GM19467 (cell line): Measurements from ENCODE around the gene PTPN18.
A peak's percentile ranks its signal among the peaks of the same experiment; 100 is the strongest.

Experiments used
- ATAC-seq: cut with Tn5 transposase; IDR thresholded peaks from one replicate; pipeline ENCODE4 v1.9.1; 2021; ENCODE audit warnings: mild to moderate bottlenecking, moderate library complexity; ENCODE audit not compliant: unreplicated experiment

PTPN18 gene

GRCh38 chr2:130363479-130363878, 7.6 kb downstream of the PTPN18 start:
- ATAC-seq, result no peak

DNA sequence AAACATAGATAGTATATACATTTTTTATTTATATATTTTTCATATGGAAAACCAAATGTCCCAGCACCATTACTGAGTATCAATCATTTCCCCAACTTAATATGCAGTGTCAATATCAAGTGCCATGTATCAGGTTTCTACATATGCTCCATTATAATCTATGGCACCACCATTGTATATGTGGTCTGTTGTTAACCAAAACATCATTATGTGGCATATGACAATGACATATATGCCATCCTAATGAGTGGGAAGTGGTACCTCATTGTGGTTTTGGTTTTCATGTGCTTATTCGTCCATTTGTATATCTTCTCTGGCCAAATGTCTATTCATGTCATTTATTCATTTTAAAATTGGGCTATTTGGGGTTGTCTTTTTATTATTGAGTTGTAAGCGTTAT, 9.2 kb downstream of the PTPN18 start:
- no peak for ATAC-seq

- ATAC-seq, result no peak
Measured at GRCh38 chr2:130365963-130366362, 10.1 kb downstream of the PTPN18 start.

GRCh38 chr2:130366720-130367119, 10.9 kb downstream of the PTPN18 start:
- no peak for ATAC-seq

- no peak for ATAC-seq
Measured at GRCh38 chr2:130368786-130369185, 12.9 kb downstream of the PTPN18 start.

DNA sequence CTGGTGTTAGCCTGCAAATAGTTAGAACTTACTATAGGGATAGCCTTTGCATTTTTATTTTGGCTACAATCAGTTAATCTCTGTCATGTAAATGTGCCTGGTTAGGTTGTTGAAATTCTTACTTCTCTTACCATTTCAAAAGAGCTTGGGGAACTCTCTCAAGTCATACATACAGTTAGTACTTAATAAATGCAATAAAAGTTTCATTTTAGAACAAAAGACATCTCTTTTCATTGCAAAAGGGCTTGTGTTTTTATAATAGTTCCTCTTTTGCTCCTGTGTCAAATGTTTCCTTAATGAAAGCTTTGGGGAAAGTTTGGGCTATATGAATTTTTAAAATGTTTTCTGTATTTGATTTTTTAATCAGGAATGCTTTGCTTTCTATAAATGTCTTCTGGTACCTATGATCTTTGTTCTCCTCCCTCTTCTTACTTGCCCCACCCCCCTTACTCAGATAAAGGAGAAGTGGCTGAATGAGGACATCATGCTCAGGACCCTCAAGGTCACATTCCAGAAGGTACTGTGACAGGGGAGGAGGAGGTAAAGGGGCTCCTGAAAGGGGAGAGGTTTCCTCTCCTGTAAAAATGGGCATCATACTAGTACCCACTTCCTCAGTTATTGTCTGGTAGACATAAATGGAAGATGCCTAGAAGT, 13.6 kb downstream of the PTPN18 start:
- ATAC-seq, result no peak

- ATAC-seq, result no peak
Measured at GRCh38 chr2:130369965-130370341, 14.1 kb downstream of the PTPN18 start.

DNA sequence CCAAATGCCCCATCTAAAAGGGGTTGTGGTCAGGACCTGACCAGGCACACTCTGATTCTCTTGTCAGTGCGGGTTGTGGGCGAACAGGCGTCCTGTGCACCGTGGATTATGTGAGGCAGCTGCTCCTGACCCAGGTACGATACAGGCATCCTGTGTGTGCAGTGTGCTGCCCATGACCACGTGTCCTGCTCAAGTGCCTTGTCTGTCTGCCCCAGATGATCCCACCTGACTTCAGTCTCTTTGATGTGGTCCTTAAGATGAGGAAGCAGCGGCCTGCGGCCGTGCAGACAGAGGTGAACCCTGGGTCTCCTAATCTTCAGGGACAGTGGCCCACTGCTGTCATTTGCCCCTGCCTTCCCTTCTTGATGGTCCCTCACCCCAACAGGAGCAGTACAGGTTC, 14.6 kb downstream of the PTPN18 start:
- no peak for ATAC-seq

DNA sequence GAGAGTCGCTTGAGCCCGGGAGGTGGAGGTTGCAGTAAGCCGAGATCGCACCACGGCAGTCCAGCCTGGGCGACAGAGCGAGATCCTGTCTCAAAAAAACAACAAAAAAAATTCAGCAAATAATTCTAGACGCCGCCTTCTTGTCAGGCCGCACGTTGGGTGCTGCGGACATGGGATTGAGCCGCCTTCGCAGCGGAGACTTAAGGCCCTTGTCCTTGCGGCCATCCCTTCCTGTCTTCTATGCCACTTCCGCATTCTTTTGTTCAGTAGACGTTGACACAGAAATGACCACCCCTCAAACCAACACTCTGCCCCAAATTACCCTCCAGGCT, 15.8 kb downstream of the PTPN18 start:
- peak; percentile 22 for ATAC-seq

DNA sequence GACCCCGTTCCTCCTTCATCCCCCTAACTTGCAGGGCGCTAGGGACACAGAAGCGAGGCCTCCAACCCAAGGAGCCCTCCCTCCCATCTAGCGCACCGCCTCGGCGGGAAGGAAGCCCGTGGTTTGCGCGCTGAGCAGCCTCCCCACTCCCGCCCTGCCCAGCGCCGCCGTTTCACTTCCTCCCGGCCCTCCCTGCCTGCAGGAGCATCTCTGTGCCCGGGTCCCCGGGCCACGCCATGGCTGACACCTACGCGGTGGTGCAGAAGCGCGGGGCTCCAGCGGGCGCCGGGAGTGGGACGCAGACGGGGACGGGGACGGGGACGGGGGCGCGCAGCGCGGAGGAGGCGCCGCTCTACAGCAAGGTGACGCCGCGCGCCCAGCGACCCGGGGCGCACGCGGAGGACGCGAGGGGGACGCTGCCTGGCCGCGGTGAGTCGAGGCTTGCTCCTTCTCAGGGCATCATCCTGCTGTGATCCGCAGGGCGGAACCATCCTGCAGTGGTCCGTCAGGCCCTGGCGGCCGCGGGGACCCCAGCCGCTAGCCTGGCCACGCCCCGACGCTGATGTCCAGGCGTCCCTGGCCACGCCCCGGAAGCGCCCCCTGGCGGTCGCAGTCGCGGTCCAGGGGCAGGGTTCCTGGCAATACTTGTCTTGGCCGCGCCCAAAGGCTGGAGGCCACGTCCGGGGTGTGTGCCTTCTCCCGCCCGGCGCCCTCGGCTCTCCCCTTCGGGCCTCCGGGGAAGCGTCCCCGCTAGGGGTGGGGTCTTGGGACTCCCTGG, 16.4 kb downstream of the PTPN18 start:
- peak; percentile 77 for ATAC-seq

DNA sequence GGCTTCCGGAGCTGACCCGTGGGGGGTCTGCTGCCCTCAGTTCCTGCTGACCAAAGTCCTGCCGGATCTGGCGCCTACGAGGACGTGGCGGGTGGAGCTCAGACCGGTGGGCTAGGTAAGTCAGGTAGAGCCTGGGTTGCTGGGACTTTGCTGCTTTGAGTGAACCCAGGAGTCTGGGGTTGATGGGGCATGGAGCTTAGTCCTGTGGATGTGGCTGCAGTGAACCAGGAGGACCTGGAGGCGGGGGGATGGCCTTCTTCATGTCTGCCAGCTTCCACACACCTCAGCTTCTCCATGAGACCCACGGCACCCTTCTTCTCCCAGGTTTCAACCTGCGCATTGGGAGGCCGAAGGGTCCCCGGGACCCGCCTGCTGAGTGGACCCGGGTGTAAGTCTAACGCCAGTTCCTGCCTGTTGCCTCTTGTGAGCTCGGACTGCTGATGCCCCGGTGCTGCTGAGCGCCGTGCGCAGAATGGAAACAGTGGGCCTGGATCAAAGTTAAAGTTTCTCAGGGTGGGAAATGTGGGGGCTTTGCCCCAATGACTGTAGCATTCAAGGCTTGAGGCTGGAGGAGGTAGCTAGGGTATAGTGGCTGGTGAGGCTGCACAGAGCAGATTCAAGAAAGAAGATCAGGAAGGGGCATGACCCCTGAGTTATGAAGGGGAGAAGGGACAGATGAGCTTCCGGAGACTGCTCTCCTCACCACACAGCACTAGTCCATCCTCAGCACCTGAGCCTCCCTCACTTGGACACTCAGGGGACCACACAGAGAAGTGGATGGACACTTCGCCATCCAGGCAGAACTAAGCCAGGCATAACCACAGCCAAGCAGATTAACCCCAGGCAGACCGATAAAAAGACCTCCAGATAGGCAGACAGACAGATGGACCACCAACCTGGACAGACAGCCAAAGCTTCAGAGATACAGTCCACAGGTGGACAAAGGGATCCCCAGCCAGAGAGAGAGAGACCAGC, 17.3 kb downstream of the PTPN18 start:
- ATAC-seq, result no peak

- no peak for ATAC-seq
Measured at GRCh38 chr2:130373808-130374365, 18.0 kb downstream of the PTPN18 start.

DNA sequence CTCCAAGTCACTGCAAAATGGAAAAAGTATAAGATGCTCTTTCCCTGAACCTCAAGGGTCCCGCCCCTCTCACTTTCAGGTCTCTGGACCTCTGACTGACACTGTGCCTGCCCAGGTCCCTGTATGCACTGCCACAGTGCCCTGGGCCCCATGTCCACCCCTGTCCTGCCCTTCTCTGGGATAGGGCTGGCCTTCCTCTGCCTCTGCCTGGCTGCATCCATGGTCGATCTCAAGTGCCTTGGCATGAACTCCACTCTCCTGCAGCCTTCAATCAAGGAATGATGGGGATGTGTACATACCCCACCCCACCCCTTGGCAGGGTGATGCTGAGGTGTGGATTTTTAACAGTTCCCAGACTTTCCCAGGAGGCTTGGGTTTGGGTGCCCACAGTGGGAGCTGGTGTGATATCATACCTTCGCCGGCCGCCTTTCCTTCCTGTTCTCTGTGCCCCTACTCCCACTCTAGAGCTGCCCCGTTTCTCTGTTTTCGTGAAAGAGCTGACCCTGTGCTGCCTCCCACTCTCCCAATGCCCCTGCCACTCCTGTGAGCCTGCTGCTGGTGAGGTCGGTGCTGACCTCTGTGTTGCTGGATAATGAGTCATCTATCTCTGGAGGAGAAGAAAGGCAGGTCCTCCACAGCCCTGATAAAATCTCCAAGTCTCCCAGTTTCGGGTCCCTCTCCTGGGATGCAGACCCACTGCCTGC, 18.9 kb downstream of the PTPN18 start:
- ATAC-seq, result no peak

GRCh38 chr2:130375291-130376266, 19.7 kb downstream of the PTPN18 start:
- no peak for ATAC-seq

DNA sequence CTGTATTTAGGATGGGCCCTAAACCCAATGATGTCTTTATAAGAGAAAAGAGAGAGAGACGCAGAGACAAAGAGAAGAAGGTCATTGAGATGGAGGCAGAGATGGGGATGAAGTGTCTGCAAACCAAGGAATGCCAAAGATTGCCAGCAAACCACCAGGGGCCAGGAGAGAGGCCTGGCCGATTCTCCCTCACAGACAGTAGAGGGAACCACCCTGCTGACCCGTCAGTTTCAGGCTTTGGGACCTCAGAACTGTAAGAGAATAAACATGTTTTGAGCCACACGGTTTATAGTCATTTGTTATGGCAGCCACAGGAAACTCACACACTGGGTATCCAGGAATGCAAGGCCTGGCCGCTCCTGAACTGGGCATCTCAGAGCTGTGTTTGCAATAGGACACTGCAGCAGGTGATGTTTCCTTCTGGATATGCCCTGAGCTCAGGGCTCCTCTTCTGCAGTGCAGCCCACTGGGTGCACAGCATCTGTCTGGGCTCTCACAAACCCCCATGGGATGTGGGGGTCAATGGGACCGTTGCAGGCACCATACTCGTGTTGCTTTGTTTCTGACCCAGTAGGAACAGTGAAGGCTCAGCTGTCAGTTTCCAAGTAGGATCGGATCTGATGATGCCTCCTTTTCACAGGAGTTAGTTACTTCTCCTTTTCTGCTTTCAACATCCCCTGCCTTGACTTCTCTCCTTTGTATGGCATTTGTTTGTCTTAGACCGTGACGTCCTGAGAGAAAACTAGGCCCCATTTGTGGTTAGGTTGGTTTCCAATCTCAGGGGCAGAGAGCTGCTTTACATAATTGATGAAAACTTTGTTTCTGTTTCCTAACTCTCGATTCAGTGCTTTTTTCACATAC, 20.8 kb downstream of the PTPN18 start:
- peak; percentile 49 for ATAC-seq

DNA sequence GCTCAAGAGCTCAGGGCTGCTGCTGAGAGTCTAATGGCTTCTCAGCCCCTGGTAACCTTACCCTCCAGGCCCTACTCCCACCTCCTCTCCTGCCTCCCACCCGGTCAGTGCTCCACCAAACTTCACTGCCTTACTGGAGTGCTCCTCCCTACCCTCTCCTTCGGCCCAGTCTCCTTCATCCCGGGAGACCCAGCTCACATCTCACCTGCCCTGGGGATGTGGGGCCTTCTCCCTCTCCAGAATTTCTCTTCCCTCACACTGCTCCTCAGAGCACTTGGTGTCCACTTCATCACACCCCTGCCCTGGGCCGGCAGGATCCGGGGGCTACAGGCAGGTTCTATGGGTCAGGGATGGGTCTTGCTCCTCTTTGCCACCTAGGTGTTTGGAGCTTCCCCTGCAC, 21.6 kb downstream of the PTPN18 start:
- no peak for ATAC-seq

DNA sequence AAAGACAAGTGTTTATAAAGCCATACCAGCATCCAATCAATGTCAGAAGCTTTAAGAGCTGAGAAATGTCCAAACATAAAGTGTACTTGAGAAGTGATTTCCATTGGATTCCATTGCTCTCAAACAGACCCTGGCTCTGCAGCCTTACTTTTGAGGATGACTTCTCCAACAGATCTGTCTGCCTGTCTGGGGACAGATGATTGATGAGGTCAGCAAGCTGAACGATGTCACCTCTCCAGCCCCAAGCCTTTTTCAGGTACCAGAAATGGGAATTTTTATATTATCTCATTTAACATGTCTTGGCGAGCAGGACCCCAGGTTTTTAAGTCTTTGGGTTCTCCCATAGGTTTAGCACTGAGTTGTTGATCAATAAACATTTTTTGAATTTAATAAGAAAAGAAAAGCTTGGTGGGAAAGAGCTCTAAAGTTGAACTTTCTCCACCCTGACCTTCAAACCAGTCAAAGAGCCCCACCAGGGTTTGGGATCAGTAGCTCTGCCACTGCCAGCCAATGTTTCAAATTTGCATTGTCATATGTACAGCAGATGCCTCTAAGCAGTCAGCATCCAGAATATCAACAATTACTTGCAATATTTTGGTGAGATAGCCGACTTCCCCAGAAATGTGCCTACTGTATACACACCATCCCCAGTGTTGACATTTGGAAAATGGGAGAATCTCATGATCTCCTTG, 22.5 kb downstream of the PTPN18 start:
- no peak for ATAC-seq

GRCh38 chr2:130378898-130379214, 23.0 kb downstream of the PTPN18 start:
- no peak for ATAC-seq
